A549 (cell line): ENCODE measurements around the gene INSC. TPM values are rescaled to one million over a fixed set of nuclear protein-coding genes. Genes with fewer than 3 reads are reported as not detected.

Experiments used
- ATAC-seq, 2 experiments: fragments of 200-7000 bp in 1 of 2; fragments of >200 bp in 1 of 2; cut with Nextera tagmentation in 1 of 2; cut with Tn5 transposase in 1 of 2; 3 replicates each; pipeline versions ENCODE4 v1.8.0 to v1.9.1; 2018 to 2020; ENCODE audit warnings: mild to moderate bottlenecking in 1 of 2, moderate library complexity in 1 of 2
- CTCF ChIA-PET: fragments of 300-600 bp; sonication (Branson Sonifier 250); formaldehyde crosslinking; extraction: SDS; loops from one replicate; lab custom pipeline; 2021; ENCODE audit warnings: antibody characterized with exemption, inconsistent platforms; lab: Yijun Ruan, JAX
- POLR2A ChIA-PET: fragments of 350-600 bp; formaldehyde crosslinking; extraction: SDS; loops from one replicate; lab custom pipeline; 2021; ENCODE audit warnings: antibody characterized with exemption, inconsistent platforms; lab: Yijun Ruan, JAX
- DNase-seq, 2 experiments: peaks; one replicate each; pipeline versions ENCODE4 v3.0.0 to v3.0.0-alpha.2; 2011 to 2016; ENCODE audit warnings: low read depth in 1 of 2, low spot score in 1 of 2
- FAIRE-seq: peaks from 2 replicates; lab custom pipeline; 2011; peaks lifted over from hg19 to GRCh38; lab: Jason Lieb, UNC
- H3K27ac ChIP-seq, 2 experiments: fragments of >200 bp; sonication (Bioruptor Twin); formaldehyde crosslinking; 3 replicates each; pipeline ENCODE4 v1.5.1; 2016 to 2017
- H3K4me1 ChIP-seq: fragments of >200 bp; sonication (Bioruptor Twin); formaldehyde crosslinking; 3 replicates; pipeline ENCODE4 v1.6.1; 2016
- H3K4me2 ChIP-seq: fragments of >200 bp; sonication (Bioruptor Twin); formaldehyde crosslinking; 3 replicates; pipeline ENCODE4 v1.6.1; 2016
- H3K4me3 ChIP-seq: fragments of >200 bp; sonication (Bioruptor Twin); formaldehyde crosslinking; 3 replicates; pipeline ENCODE4 v1.5.1; 2016
- H3K9me3 ChIP-seq: fragments of >200 bp; sonication (Bioruptor Twin); formaldehyde crosslinking; 3 replicates; pipeline ENCODE4 v1.6.1; 2016
- ATOH8 ChIP-seq: fragments of 250-450 bp; sonication (Bioruptor Pico); IDR thresholded peaks from 2 replicates; pipeline ENCODE4 v1.5.0; 2020; ENCODE audit warnings: low read depth, mild to moderate bottlenecking, moderate library complexity
- BCL3 ChIP-seq: fragments of >200 bp; sonication (Bioruptor Twin); formaldehyde crosslinking; IDR thresholded peaks from 3 replicates; pipeline ENCODE4 v1.6.1; 2016
- CBX2 ChIP-seq: fragments of 200-600 bp; sonication (generic); IDR thresholded peaks from 2 replicates; pipeline ENCODE4 v1.6.1; 2016; ENCODE audit warnings: low read depth, mild to moderate bottlenecking, borderline replicate concordance
- CHD4 ChIP-seq: fragments of 200-600 bp; sonication (generic); IDR thresholded peaks from 2 replicates; pipeline ENCODE4 v1.6.1; 2016; ENCODE audit warnings: antibody characterized with exemption, mild to moderate bottlenecking, borderline replicate concordance
- CTCF ChIP-seq: fragments of >200 bp; sonication (Bioruptor Twin); formaldehyde crosslinking; IDR thresholded peaks from 3 replicates; pipeline ENCODE4 v1.5.1; 2016
- ELK1 ChIP-seq: fragments of 150-350 bp; IDR thresholded peaks from 2 replicates; pipeline ENCODE4 v1.6.1; 2014; ENCODE audit warnings: low read depth, mild to moderate bottlenecking, low read length
- FOSB ChIP-seq: fragments of 250-450 bp; sonication (Bioruptor Pico); IDR thresholded peaks from 2 replicates; pipeline ENCODE4 v1.5.0; 2020; ENCODE audit warnings: mild to moderate bottlenecking, moderate library complexity
- FOSL2 ChIP-seq, 2 experiments: fragments of 450-650 bp in 1 of 2; fragments of >200 bp in 1 of 2; sonication (Bioruptor Twin) in 1 of 2; formaldehyde crosslinking; IDR thresholded peaks; 2 replicates each; pipeline versions ENCODE4 v1.5.0 to v1.6.1; 2016 to 2020; ENCODE audit warnings: mild to moderate bottlenecking in 1 of 2, moderate library complexity in 1 of 2
- GATA3 ChIP-seq: IDR thresholded peaks from 2 replicates; pipeline ENCODE4 v1.6.1; 2012; ENCODE audit warnings: borderline replicate concordance
- HES2 ChIP-seq: fragments of >200 bp; sonication (Bioruptor Twin); formaldehyde crosslinking; IDR thresholded peaks from 2 replicates; pipeline ENCODE4 v1.6.1; 2016
- HOXA7 ChIP-seq: fragments of 250-450 bp; sonication (Bioruptor Pico); IDR thresholded peaks from 2 replicates; pipeline ENCODE4 v1.5.0; 2020; ENCODE audit warnings: mild to moderate bottlenecking, moderate library complexity
- HOXB13 ChIP-seq: fragments of 250-450 bp; sonication (Bioruptor Pico); IDR thresholded peaks from 2 replicates; pipeline ENCODE4 v1.5.0; 2020; ENCODE audit warnings: low read depth, mild to moderate bottlenecking, moderate library complexity
- JUN ChIP-seq, 2 experiments: fragments of >200 bp; sonication (Bioruptor Twin); formaldehyde crosslinking; IDR thresholded peaks; 2 replicates in 1 of 2; 3 replicates in 1 of 2; pipeline ENCODE4 v1.6.1; 2016 to 2017
- MAFK ChIP-seq: fragments of 450-650 bp; IDR thresholded peaks from 2 replicates; pipeline ENCODE4 v1.6.1; 2014; ENCODE audit not compliant: partially characterized antibody
- MAZ ChIP-seq: fragments of 150-350 bp; IDR thresholded peaks from 2 replicates; pipeline ENCODE4 v1.6.1; 2014; ENCODE audit warnings: antibody characterized with exemption, low read depth, low read length, borderline replicate concordance
- POLR2A ChIP-seq: IDR thresholded peaks from 2 replicates; pipeline ENCODE4 v1.6.1; 2012; ENCODE audit warnings: mild to moderate bottlenecking, low read length
- POLR2AphosphoS2 ChIP-seq: conservative IDR thresholded peaks from 2 replicates; pipeline ENCODE4 v1.6.1; 2012; ENCODE audit warnings: low read length, improper control_type of control experiment, inconsistent platforms
- RAD21 ChIP-seq, 2 experiments: fragments of >200 bp in 1 of 2; sonication (Bioruptor Twin) in 1 of 2; formaldehyde crosslinking in 1 of 2; IDR thresholded peaks in 1 of 2; conservative IDR thresholded peaks in 1 of 2; 2 replicates in 1 of 2; 3 replicates in 1 of 2; pipeline ENCODE4 v1.6.1; 2012 to 2018; ENCODE audit warnings: inconsistent platforms in 1 of 2
- RCOR1 ChIP-seq: fragments of 150-350 bp; IDR thresholded peaks from 2 replicates; pipeline ENCODE4 v1.6.1; 2014; ENCODE audit warnings: antibody characterized with exemption, low read length, low read depth
- TFCP2L1 ChIP-seq: fragments of 250-450 bp; sonication (Bioruptor Pico); IDR thresholded peaks from 2 replicates; pipeline ENCODE4 v1.5.0; 2021; ENCODE audit warnings: mild to moderate bottlenecking
- ZSCAN20 ChIP-seq: fragments of 250-450 bp; sonication (Bioruptor Pico); IDR thresholded peaks from 2 replicates; pipeline ENCODE4 v1.8.0; 2022; ENCODE audit warnings: mild to moderate bottlenecking, moderate library complexity
- WGBS: methylation state at CpG from one replicate; pipeline ENCODE4 v1.1.6; 2017; ENCODE audit errors: missing lambda C conversion rate; 5-methylcytosine and 5-hydroxymethylcytosine counted together
- polyA plus RNA-seq, 4 experiments: library from polyadenylated mRNA; depleted of rRNA in 3 of 4; stranded (reverse); fragments of >200 nt; fragmentation: RNase III in 1 of 4; extraction: RNeasy Plus Mini Kit Qiagen cat#74134 plus additional on column Dnase treatment in 1 of 4; gene quantifications; 2 replicates in 3 of 4; 3 replicates in 1 of 4; pipeline ENCODE4 v1.2.3, GENCODE V29; 2011 to 2017

The INSC gene
- polyA plus RNA-seq, 2 of the 4 experiments (the other 2 are of a cell fraction) = not detected

- FAIRE-seq (no peak), DNase-seq (no peak), ATAC-seq (no peak)
- TF ChIP-seq TFCP2L1 (CRISPR knock-in tag) (no peak), JUN (IDR thresholded peaks at IDR 0.05) (no peak), POLR2A (no peak)
- CTCF ChIA-PET = interaction anchor here (0.7 to 2.1 kb wide), 4 partner anchors 9 to 114 kb away, joined by 3 to 5 read pairs (median 4); no protein-coding TSS in a partner anchor
- WGBS = 52% methylated on average over 2 of the region's 2 CpGs
- H3K4me3 ChIP-seq = no peak overlapping the region
- POLR2A ChIA-PET = no interaction called here
- no peaks in the 10 kb centered on the region for H3K4me1 ChIP-seq
- no peaks in the 10 kb centered on the region for H3K9me3 ChIP-seq
- H3K27ac ChIP-seq = no peak overlapping the region
- H3K4me2 ChIP-seq = no peak overlapping the region
Measured at GRCh38 chr11:15215005-15215404, 100.3 kb downstream of the INSC start.

- no peak for FAIRE-seq
- ChIA-PET POLR2A (no interaction called here), CTCF (interaction anchor here (1.0 to 2.1 kb wide), 4 partner anchors 8 to 308 kb away, joined by 3 to 5 read pairs (median 4); no protein-coding TSS in a partner anchor)
- DNase-seq = no peak
- Histone ChIP-seq H3K4me1 (no peaks in the 10 kb centered on the region), H3K9me3 (no peaks in the 10 kb centered on the region), H3K4me2 (no peak overlapping the region), H3K27ac (no peak overlapping the region), H3K4me3 (no peak overlapping the region)
- peak; percentile 28 for TF ChIP-seq CTCF
- no peak for TF ChIP-seq HOXB13 (CRISPR knock-in tag)
- TF ChIP-seq RAD21 (conservative IDR thresholded peaks at IDR 0.05 in 1 of 2, IDR thresholded peaks at IDR 0.05 in 1 of 2) = peak in 1 of 2 experiments; percentile 19; a peak in 1 of 5 replicates
- TF ChIP-seq GATA3 = no peak
- peak in 1 of 2 experiments; percentile 66; a peak in 3 of 6 replicates for ATAC-seq
Measured at GRCh38 chr11:15216678-15217077, 102.0 kb downstream of the INSC start.

- TF ChIP-seq CBX2 (no peak), FOSL2 (IDR thresholded peaks at IDR 0.05) (no peak), FOSL2 (CRISPR knock-in tag; IDR thresholded peaks at IDR 0.05) (no peak), GATA3 (no peak), HOXA7 (CRISPR knock-in tag) (no peak), HES2 (no peak), BCL3 (no peak), FOSB (CRISPR knock-in tag) (no peak), ELK1 (no peak), JUN (IDR thresholded peaks at IDR 0.05) (no peak), RCOR1 (no peak), POLR2AphosphoS2 (no peak), CHD4 (no peak), ZSCAN20 (CRISPR knock-in tag) (no peak), MAFK (no peak), ATOH8 (no peak), MAZ (no peak)
- ATAC-seq (no peak), FAIRE-seq (no peak), DNase-seq (no peak)
- Histone ChIP-seq H3K4me3 (no peak overlapping the region), H3K27ac (no peak overlapping the region), H3K4me1 (no peaks in the 10 kb centered on the region), H3K9me3 (no peaks in the 10 kb centered on the region), H3K4me2 (no peak overlapping the region)
- ChIA-PET POLR2A (no interaction called here), CTCF (interaction anchor here (1.0 kb wide), 1 partner anchor 20 kb away, joined by 3 read pairs; no protein-coding TSS in a partner anchor)
- WGBS = 52% methylated on average over 4 of the region's 4 CpGs
Measured at GRCh38 chr11:15217416-15217815, 102.7 kb downstream of the INSC start.
